Midbrain (tissue), 1 donor: ENCODE measurements around the gene FBXO2.

Source experiments
- DNase-seq: peaks from one replicate; lab custom pipeline; 2025; lab: John Stamatoyannopoulos, UW

Gene FBXO2

DNA sequence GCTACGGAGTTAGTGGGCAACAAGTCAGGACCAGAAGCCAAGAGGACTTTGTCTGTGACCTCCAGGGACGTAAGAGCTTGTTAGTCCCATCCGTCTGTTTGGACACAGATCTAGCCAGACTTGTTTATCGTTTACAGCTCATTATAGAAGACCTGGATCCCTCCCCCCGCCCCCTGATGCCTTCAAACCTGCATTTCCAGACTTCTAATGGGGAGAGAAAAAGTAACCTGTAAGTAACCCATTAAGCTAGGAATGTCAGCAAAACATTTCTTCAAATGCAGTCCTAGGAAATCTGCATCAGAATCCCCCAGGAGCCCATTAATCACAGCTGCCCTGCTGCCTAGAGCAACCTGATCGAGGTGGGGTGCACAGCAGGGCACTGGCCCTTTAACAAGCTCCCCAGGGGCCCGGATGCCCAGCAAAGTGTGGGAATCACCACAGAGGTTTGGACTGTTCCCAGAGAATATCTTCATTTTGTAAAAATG is 28.1 kb upstream of the FBXO2 start:
- no peak for DNase-seq

DNA sequence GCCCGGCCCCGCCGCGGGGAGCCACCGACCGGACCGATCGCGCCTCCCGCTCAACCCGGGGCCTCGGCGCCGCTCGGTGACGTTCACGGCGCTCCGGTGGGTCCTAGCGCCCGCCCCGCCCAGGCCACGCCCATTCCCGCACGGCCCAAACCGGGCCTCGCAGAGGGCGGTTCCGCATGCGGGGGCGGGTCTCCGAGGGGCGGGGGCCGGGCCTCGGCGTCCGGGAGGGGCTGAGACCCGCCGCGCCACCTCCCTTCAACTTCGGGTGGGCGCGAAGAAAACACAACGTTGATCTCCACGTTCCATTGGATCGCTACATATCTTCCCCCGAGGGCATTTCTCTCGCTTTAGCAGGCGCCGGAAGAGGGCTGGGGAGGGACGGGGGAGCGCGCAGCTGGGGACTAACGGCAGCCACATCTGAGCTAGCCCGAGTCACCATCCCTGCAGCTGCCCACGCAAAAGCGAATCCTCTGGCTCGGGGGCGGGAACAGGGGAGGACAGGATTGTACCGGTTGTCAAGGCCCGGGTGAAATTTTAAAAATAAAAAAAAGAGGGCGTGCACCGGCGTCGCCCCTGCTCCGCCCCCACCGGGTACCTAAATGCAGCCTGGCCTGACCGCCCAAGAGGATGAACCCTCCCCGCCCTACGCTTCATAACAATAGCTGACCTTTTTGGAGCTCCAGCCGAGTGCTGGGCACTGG is 27.0 kb upstream of the FBXO2 start, which contains the start of gene MAD2L2:
Gene MAD2L2 (minus strand): TSS at position 78 of the 701 bp plus-strand sequence. CDS start 547 bp downstream, outside the sequence.
- DNase-seq = peak; percentile 89

DNA sequence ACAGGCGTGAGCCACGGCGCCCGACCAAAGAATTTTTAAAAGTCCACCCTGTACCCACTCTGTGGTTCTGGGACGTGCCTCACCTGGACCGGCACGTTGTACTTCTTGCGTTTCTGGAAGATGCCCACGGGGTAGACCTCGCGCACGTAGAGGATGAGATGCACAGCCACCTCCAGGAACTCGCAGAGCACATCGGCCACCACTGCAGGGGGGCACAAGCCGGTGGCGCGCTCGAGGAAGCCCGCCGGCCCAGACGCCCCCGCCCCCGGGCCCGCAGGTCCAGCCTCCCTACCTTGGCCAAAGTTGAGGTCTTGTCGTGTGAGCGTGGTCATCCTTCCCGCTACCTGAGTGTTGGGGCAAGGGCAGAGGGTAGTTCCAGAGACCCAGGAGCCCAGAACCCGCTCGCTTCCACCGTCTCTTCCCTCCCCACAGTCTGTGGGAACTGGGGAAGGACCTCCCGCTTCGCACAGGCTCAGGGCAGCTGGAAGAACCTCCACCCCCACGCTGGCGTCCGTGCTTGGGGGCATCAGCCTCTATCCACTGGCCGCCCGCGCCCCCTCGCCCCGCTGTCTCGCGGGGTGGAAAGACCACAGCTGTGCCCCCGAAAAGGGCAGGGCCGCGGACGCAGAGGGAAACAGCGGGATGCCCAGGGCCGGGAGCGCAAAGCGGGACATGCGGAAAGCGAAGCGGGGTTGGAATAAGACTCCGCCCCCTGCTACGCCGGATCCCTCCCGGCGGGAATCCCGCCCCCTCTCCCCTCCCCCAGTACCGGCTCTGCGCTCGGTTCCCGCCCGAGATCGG is 26.2 kb upstream of the FBXO2 start:
- no peak for DNase-seq

DNA sequence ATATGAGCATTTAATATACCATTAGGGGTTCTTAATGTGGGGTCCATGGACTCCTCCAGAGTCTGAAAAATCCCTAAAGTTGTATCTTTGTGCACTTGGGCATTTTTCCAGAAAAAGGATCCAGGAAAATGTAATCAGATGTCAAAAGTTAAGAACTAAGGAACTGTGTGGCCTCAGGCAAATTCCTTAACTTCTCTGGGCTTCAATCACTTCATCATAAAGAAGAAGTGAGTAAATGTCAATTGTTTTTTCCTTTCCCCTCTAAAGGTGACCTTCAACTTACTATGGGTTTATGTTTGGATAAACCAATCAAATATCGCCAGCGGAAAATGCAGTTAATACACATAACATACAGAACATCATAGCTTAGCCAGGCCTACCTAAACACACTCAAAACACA is 24.2 kb upstream of the FBXO2 start:
- DNase-seq = no peak

DNA sequence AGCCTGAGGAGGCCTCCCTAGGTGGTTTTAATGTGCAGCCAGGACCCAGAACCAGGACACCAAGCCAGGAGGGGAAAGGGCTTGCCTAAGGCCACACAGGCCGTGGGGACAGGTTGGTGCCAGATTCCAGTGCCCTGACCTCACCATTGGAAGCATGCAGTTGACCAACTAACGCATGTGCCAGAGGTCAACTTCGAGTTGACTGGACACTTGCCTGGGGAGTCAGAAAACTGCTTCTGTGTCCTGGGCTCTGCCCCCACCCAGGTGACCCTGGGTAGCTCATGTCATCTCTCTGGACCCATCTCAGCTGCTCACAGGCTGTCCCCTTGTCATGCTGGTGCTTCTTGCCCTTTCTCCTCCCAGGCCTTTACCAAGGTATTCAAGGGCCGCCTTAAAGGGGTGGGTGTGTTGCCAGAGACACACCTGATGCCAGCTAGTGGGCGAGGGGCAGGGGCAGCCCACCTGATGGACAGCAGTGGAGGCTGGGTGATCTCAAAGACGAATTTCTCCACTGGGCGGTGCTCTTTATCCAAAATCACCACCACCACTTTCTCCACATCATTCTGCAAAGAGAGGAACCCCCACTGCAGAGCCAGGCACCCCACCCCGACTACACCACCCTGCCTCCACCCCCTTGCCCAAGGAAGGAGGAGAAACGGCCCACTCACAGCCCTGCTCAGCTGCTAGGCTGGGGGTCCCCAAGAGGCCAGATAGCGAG is 22.3 kb upstream of the FBXO2 start:
- no peak for DNase-seq

DNA sequence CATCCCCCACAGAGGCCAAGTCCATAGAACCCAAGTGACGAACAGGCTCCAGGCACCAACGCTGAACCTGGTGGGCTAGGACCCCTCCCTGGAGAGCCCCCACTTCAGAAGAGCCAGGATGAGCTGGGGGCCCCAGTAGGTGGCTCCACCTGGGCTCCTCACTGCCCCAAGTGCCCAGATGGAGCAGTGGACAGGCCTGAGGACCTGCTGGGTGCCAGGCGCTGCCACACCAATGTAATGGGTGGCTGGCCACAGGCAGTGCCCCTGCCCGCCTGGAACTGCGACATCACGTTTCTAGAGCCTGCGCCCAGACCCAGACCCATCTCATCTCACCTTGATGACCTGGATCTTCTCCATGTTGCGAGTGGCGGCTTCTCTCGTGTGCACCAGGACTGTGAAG is 21.1 kb upstream of the FBXO2 start:
- no peak for DNase-seq

DNA sequence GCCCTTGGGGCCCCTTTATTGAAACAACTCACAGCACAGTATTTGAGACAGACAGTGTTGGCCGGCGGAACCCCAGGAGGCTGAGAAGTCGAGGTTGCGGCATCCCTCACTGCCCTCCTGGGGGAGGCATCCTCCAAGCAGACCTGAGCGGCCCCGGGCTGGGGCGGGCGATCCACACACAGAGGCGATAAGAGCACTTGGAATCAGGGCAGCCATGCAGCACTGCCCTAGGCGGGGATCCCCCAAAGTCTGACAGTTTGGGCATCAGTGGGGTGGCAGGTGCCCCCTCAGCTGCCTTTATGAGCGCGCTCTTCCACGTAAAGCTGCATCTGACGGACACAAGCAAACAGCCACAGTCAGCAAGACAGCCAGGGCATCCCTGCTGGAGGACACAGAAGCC is 20.3 kb upstream of the FBXO2 start:
- no peak for DNase-seq

DNA sequence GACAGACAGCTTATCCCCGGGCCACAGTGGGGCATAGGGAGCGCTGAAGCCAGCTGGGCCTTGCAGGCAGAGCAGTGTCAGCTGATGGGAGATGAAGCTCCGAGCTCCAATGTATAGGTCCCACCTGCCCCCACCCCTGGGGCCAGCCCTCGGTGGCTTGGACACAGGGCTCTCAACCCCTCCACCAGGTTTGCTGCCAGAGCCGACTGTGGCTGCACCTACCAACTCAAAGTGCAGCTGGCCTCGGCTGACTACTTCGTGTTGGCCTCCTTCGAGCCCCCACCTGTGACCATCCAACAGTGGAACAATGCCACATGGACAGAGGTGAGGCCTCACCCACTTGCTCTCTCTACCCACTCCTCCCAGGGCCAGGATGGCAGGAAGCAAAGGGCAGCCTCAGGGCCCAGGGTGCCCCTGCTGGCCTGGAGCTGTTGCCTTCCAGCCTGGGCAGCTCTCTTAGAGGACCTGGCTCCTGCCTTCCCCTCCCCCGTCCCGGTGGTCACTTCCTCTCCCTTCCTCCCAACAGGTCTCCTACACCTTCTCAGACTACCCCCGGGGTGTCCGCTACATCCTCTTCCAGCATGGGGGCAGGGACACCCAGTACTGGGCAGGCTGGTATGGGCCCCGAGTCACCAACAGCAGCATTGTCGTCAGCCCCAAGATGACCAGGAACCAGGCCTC is 19.0 kb upstream of the FBXO2 start:
- DNase-seq = no peak

DNA sequence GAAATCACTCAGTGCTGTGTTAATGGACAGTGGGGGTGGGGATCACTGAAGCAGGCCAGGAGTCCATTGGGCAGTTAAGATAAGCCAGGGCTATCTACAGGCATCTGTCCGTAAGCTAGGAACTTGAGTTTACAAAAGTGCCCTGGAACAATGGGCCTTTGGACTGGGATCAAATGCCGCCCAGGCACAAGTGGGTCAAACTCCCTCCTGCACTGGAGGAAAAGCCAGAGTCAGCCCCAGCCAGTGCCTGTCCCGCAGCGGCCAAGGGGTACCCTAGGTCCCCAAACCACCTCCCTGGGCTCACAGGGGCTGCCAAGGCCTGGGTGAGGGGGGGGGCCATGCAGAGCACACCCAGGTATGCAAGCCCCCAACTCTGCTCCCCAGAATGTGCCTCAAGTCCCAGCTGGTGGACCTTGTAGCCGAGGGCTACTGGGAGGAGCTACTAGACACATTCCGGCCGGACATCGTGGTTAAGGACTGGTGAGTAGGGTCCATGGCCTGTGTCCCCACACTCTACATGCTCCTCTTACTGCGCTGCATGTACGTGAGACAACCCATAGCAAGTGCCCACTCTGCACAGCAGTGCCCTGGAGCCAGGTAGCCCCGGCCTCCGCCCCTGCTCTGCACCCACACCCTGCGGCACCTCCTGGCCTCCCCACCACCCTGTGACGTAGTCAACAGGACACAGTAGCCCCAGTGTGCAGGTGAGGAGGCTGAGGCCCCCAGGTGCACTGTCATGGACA is 17.5 kb upstream of the FBXO2 start:
- DNase-seq = no peak

DNA sequence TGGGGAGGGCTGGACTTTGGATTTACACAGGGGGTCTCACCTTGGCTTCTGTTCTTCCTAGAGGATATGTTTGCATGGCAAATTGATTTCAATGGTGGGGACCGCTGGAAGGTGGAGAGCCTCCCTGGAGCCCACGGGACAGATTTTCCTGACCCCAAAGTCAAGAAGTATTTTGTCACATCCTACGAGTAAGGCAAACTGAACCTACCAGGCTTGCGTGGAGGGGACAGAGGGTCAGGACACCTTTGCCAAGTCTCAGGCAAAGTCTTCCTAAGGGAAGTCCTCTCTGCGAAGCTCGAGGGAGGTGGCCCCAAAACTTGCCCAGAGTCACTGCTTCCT is 16.9 kb upstream of the FBXO2 start:
- no peak for DNase-seq

DNA sequence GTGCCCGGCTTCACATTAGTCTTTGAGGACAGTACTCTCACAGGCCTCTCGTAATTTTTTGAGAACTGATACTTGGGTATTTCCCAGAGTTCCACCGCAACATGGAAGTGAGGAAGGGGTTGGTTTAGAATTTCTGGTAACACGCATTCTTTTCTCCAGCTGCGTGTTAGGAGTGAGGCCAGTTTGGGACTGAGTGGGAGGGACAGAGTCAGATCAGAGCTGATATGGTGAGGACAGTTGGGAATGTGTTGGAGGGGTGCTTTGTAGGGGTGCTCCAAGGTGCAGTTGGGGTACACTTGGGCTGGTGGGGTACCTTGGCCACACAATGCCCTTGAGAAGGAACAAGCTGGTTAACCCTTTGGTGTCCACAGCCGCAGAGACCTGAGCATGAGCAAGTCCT is 16.5 kb upstream of the FBXO2 start:
- DNase-seq = no peak

DNA sequence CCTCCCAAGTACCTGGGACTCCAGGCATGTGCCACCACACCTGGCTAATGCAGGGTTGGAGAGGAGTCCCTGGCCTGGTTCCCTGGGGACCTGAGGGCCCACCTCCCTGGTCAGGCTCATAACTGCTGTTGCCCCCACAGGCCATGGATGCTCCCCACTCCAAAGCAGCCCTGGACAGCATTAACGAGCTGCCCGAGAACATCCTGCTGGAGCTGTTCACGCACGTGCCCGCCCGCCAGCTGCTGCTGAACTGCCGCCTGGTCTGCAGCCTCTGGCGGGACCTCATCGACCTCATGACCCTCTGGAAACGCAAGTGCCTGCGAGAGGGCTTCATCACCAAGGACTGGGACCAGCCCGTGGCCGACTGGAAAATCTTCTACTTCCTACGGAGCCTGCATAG is 14.3 kb upstream of the FBXO2 start:
- no peak for DNase-seq

DNA sequence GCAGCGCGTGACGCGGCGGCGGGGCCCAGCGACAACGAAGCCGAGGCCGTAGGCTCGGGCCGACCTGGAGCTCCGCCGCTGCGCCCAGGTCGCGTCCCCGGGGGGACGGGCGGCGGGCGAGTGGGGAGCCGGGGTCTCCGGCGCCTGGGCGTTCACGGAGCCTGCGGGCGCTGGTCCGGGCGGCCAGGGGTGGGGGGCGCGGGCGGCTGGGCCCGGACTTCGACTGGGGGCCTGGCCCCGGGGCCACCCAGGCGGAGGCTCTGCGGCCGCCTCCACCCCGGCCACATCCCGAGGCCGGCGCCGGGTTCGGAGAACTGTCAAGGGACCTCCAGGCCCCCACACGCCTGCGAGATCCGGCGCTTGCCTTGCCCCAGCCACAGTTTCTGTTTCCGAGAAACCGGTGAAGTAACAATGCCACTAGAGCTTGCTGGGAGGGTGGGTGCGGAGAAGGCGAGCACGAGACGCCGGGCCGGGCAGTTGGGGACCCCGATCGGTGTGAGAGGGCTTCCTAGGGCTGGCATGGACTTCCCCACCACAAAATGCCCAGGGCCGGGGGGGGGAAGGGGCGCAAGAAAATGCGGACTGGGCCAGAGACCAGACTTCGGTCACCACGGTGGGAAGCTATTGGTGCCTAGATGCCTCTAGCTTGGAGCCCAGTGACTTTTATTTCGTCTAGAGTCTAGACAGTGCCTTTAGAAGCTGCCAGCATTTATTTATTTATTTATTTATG is 10.3 kb upstream of the FBXO2 start:
- DNase-seq = no peak

DNA sequence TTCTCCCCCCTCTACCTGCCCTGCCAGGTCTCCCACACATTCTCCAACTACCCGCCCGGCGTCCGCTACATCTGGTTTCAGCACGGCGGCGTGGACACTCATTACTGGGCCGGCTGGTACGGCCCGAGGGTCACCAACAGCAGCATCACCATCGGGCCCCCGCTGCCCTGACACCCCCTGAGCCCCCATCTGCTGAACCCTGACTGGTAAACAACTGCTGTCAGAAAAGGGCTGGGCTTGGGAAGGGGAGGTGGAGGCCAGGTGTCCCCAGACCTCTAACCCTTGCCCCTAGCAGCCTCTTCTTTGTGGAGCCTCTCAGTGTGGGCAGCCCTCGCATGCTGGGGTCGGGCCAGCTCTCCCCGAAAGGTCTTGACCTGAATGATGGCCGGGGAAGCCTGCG is 6.9 kb upstream of the FBXO2 start:
- DNase-seq = no peak

DNA sequence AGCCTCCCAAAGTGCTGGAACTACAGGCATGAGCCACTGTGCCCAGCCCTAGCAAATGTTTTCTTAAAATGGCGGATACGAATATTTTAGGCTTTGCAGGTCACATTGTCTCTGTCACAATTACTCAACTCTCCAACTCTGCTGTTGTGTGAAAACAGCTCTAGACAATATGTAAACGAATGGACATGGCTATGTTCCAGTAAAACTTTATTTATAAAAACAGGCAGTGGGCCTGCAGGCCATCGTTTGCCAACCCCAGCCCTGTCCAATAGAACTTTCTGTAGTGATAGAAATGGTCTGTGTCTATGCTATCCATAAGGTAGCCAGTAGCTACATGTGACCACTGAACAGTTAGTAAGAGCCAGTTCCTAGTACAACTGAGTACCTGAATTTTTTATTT is 5.5 kb upstream of the FBXO2 start:
- DNase-seq = no peak

DNA sequence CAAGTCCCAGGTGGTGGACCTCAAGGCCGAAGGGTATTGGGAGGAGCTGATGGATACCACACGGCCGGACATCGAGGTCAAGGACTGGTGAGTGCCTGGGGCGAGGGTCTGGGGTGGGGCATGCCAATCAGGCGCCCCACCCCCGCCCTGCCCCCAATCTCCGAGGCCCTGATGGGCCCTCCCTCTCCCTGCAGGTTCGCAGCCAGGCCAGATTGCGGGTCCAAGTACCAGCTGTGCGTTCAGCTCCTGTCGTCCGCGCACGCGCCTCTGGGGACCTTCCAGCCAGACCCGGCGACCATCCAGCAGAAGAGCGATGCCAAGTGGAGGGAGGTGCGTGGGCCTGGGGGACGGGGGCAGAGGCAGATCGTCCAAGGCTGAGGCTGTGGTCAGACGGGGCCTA is 4.3 kb upstream of the FBXO2 start:
- no peak for DNase-seq

DNA sequence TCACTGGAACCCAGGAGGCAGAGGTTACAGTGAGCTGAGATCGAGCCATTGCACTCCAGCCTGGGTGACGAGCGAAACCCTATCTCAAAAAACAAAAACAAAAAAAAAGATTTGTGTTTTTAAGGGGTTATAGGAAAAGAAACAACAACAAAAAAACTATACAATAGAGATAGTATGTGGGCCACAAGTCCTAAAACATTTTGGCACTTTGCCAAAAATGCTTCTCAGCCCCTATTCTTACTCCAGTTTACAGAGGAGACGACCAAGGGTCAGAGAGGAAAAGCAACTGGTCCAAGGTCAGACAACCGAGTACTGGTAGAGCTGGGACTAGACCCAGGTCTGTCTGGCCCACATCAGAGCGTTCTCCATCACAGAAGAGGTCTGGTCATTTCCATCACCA is 3.4 kb upstream of the FBXO2 start:
- DNase-seq = no peak

DNA sequence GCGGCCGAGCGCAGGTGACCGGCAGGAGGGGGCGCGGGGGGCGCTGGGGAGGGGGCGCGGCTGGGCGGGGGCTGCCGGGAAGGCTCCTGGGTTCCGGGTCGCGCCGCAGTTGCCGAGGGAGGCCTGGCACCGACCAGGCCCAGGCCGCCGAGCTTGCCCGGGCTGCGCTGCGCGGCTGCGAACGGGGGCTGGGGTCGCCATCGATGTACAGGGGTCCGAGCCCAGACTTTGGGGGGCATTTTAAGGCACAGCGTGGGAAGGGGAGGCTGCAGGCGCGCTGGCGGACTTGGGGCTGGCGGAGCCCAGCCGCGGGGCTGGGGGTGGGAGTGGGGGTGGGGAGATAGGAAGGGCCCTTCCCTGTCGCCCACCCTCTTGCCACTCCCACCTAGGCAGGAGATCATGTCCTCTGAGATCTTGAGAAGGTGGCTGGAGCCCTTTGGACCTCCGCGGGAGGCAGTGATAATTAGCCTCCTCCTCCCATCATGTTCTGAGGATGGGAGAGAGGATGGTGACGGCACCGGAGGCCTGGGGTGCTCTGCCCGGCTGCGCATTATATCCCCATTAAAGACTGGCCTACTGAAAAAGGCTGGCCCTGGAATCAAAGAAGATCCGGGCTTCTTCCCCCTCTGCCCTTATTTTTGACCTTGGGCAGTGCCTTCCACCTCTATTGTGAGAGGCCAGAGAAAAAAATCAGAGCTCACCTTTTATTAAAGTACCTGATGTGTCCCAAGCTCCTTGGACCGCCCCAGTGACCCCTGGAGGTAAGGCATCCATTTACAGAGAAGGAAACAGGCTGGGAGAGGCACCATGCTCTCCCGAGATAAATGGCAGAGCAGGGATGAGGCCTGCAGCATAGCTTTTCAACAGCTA is 945 bp upstream of the FBXO2 start:
- no peak for DNase-seq

DNA sequence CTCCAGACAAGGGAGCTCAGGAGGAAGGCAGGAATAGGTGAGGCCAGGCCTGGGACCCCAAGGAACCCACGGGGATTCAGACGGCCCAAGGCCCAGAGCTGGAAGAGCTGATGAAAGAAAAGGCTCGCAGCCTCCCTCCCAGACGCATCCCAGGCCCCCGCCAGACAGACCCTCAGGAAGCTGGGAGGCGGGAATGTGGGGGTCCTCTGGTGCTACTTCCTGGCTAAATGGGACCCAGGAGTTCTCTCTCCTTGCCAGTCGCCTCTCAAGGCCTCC is 430 bp downstream of the FBXO2 start:
- DNase-seq = no peak
